Measurements from ENCODE around the gene BRD4. TPM values are rescaled to one million over a fixed set of nuclear protein-coding genes. Genes with fewer than 3 reads are reported as not detected.
A peak's percentile ranks its signal among the peaks of the same experiment; 100 is the strongest.

Gene BRD4
- total RNA-seq, 1 donor = 25.3 TPM

DNA sequence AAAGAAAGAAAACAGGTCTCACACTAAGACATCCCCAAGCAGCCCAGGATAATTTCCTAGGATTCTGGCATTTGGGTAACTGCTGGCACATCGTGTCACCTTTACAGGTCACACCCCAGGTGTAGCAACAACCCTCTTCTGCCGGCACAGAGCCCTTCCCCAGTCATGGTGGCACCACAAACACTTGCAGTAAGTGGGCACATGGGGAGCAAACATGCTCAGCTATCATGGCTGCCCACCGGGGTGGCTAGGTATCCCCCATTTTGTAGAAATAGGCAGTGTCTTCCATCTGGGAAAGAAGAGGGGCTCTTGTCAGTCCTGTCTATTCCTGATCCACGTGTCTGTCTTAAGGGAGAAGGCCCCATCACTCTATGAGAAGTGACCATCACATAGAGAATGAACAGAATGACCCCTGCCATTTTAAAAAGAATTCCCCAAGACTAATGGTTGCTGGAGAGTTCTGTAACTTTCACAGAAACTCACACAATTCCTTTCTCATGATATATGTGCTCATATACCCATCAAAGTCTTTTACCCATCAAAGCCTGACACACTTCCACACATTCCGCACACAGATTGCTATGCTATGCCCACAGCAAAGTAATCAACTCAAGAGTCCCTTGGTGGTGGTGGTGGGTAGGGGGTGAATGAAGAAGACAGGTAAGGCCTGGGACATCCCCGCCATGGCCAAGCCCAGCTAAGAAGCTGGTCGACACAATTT lies 33.3 kb downstream of the BRD4 start:
- H3K4me3 ChIP-seq (ENCODE audit: low read depth, low read length) = no peak overlapping the region
- TF ChIP-seq, protein P1, sequence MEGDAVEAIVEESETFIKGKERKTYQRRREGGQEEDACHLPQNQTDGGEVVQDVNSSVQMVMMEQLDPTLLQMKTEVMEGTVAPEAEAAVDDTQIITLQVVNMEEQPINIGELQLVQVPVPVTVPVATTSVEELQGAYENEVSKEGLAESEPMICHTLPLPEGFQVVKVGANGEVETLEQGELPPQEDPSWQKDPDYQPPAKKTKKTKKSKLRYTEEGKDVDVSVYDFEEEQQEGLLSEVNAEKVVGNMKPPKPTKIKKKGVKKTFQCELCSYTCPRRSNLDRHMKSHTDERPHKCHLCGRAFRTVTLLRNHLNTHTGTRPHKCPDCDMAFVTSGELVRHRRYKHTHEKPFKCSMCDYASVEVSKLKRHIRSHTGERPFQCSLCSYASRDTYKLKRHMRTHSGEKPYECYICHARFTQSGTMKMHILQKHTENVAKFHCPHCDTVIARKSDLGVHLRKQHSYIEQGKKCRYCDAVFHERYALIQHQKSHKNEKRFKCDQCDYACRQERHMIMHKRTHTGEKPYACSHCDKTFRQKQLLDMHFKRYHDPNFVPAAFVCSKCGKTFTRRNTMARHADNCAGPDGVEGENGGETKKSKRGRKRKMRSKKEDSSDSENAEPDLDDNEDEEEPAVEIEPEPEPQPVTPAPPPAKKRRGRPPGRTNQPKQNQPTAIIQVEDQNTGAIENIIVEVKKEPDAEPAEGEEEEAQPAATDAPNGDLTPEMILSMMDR (IDR thresholded peaks at IDR 0.05; ENCODE audit: insufficient read depth, low read length) = no peak
- DNase-seq (ENCODE audit: low read depth) = no peak

- TF ChIP-seq, protein P1 (IDR thresholded peaks at IDR 0.05; ENCODE audit: insufficient read depth, low read length) = no peak
- H3K4me3 ChIP-seq (ENCODE audit: low read depth, low read length) = no peak overlapping the region
- DNase-seq (ENCODE audit: low read depth) = peak; percentile 80
These were observed 34.7 kb downstream of the BRD4 start for GRCh38 chr19:15297416-15298224.

DNA sequence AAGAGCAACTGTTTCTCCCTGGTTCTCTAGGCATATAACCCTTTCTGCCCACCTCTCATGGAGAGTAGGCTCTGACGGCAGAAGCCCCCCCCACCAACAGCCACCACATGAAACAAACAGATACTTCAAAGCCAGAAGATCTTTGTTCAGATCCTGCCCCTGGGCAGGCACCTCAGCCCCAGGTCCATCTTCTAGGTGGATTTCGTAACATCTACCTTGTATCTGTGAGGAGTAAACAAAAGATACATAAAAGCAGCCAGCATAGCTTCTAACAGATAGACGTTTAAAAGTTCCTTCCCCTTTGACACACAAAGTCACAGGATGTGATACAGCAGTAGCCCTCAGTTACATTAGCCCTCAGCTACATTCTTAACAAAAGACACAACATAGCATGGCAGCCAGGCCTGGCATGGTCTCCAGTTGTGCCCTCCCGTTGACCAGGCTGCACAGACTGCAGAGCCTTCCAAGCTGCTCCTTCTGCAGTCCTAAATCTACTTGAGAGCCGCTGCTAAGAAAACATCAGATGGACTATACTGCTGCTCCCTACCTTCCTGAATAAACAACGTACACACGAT lies 35.4 kb downstream of the BRD4 start:
- no peak overlapping the region for H3K4me3 ChIP-seq (ENCODE audit: low read depth, low read length)
- no peak for DNase-seq (ENCODE audit: low read depth)
- TF ChIP-seq, protein P1 (IDR thresholded peaks at IDR 0.05; ENCODE audit: insufficient read depth, low read length) = no peak

DNA sequence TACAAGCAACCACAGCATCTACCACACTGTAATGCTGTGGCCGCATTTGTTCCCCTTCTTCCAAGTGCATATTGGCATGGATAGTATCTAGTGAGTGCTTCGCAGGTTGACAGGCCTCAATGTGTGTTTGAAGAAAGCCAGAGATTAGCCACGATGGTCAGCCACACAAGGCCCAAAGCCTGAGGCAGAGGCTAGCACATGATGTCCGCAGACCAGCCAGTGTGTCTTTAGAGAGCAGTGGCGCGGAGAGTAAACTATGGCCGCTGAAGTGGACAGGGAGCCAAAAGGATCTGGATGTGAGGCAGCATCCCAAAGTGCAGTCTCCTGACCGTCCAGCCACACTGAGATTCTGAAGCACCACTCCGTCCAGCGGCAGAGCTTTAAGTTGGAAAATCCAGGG lies 36.0 kb downstream of the BRD4 start:
- DNase-seq (ENCODE audit: low read depth) = no peak
- TF ChIP-seq, protein P1 (IDR thresholded peaks at IDR 0.05; ENCODE audit: insufficient read depth, low read length) = no peak
- no peak overlapping the region for H3K4me3 ChIP-seq (ENCODE audit: low read depth, low read length)

GRCh38 chr19:15294561-15294990 lies 37.8 kb downstream of the BRD4 start:
- peak; percentile 57 for DNase-seq (ENCODE audit: low read depth)
- H3K4me3 ChIP-seq (ENCODE audit: low read depth, low read length) = no peak overlapping the region
- TF ChIP-seq, protein P1 (IDR thresholded peaks at IDR 0.05; ENCODE audit: insufficient read depth, low read length) = no peak

DNA sequence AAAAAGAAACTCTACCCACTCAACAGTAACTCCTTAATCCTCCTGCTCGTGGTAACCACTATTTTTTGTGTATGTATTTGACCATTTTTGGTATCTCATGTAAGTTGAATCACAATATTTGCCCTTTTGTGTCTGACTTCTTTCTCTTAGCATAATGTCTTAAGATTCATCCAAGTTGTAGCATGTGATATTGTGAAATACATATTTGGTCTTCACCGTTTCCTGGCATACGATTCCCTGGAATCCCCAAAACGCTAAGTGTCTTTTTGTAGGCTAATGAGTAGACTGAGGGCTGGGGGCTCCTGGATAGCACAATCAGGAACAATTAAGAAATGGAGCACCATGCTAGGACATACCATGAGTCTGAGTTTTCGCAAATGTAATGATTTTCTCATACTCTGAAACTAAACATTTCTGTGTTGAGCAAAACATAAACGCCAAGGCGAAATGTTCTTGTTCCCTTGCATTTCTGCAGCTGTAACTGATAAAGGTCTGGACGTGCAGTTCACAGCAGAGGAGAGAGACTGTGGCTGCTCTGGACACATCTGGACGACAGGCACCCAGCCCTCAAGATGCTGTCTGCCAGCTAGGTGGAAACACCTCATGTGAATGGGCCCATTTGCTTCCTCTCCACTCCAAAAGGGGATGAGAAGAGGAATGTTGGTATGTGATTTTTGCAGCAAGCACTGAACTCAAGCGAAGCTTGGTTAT lies 38.4 kb downstream of the BRD4 start:
- TF ChIP-seq, protein P1 (IDR thresholded peaks at IDR 0.05; ENCODE audit: insufficient read depth, low read length) = no peak
- peak; percentile 67 for DNase-seq (ENCODE audit: low read depth)
- H3K4me3 ChIP-seq (ENCODE audit: low read depth, low read length) = no peak overlapping the region
